Panc1 (cell line): Measurements from ENCODE around the gene TNFRSF18. TPM values are rescaled to one million over a fixed set of nuclear protein-coding genes. Genes with fewer than 3 reads are reported as not detected.
A peak's percentile ranks its signal among the peaks of the same experiment; 100 is the strongest.

Source experiments
- ATAC-seq: fragments of 200-7000 bp; cut with Tn5 transposase; 2 replicates; pipeline ENCODE4 v1.9.1; 2020; ENCODE audit warnings: mild to moderate bottlenecking, moderate library complexity
- BruUV-seq: library from RNA; stranded (reverse); fragments of 400-500 nt; replicated peaks from 2 replicates; lab custom pipeline; 2021; lab: Mats Ljungman, UMichigan
- CTCF ChIA-PET: fragments of 300-600 bp; sonication (Branson Sonifier 250); formaldehyde crosslinking; loops from one replicate; lab custom pipeline; 2022; ENCODE audit warnings: antibody characterized with exemption; lab: Charles Lee
- POLR2A ChIA-PET: fragments of 300-600 bp; sonication (Branson Sonifier 250); formaldehyde crosslinking; loops from one replicate; lab custom pipeline; 2022; ENCODE audit warnings: antibody characterized with exemption; lab: Charles Lee
- DNase-seq: peaks from one replicate; pipeline ENCODE4 v3.0.0-alpha.2; 2010; ENCODE audit warnings: low read depth, low spot score
- H3K27ac ChIP-seq: 2 replicates; pipeline ENCODE4 v1.5.1; 2011; ENCODE audit warnings: mild to moderate bottlenecking, low read length, inconsistent platforms
- H3K27me3 ChIP-seq: fragments of 200-500 bp; sonication (Bioruptor generic); 2 replicates; pipeline ENCODE4 v1.6.0; 2014; ENCODE audit warnings: low read length, inconsistent platforms; ENCODE audit not compliant: control insufficient read depth, insufficient read depth
- H3K36me3 ChIP-seq: fragments of 200-500 bp; sonication (Bioruptor generic); 2 replicates; pipeline ENCODE4 v1.5.1; 2014; ENCODE audit warnings: inconsistent platforms, mild to moderate bottlenecking, low read length, moderate library complexity; ENCODE audit not compliant: control insufficient read depth, insufficient read depth
- H3K4me1 ChIP-seq: 2 replicates; pipeline ENCODE4 v1.5.1; 2011; ENCODE audit warnings: inconsistent platforms, mild to moderate bottlenecking, low read length, moderate library complexity; ENCODE audit not compliant: control insufficient read depth, insufficient read depth
- H3K4me3 ChIP-seq, 2 experiments: 2 replicates each; pipeline ENCODE4 v1.5.1; 2011 to 2012; ENCODE audit warnings: low read depth in 2 of 2, low read length in 2 of 2, mild to moderate bottlenecking in 2 of 2, inconsistent platforms in 1 of 2, moderate library complexity in 1 of 2
- H3K9me3 ChIP-seq: fragments of 200-500 bp; sonication (Bioruptor generic); 2 replicates; pipeline ENCODE4 v1.5.1; 2014; ENCODE audit warnings: low read depth, mild to moderate bottlenecking, inconsistent platforms, low read length, moderate library complexity; ENCODE audit not compliant: control insufficient read depth, insufficient read depth
- POLR2AphosphoS5 ChIP-seq: IDR thresholded peaks from 2 replicates; pipeline ENCODE4 v1.6.1; 2012; ENCODE audit warnings: mild to moderate bottlenecking, low read depth, low read length, moderate library complexity
- REST ChIP-seq, 2 experiments: IDR thresholded peaks; 2 replicates each; pipeline ENCODE4 v1.6.1; 2011 to 2012; ENCODE audit warnings: low read depth in 2 of 2, control low read depth in 1 of 2, low read length in 1 of 2, mild to moderate bottlenecking in 1 of 2, moderate library complexity in 1 of 2; ENCODE audit not compliant: insufficient read depth in 1 of 2
- SIN3A ChIP-seq: IDR thresholded peaks from 2 replicates; pipeline ENCODE4 v1.6.1; 2012; ENCODE audit warnings: low read depth, mild to moderate bottlenecking, low read length, moderate library complexity, borderline replicate concordance; ENCODE audit not compliant: insufficient read depth
- TCF7L2 ChIP-seq: IDR thresholded peaks from 2 replicates; pipeline ENCODE4 v1.6.1; 2011; ENCODE audit warnings: mild to moderate bottlenecking, low read depth, low read length, inconsistent platforms
- in situ Hi-C: cut with HindIII; loops from 2 replicates; pipeline ENCODE4 v1.10.0; 2016; ENCODE audit warnings: low sequenced_read_pairs, low pct_unique_long_range_greater_than_20kb
- intact Hi-C: fragments of 100-400 bp; cut with micrococcal nuclease; formaldehyde crosslinking; loops from one replicate; pipeline ENCODE4 v1.10.0; 2022; ENCODE audit not compliant: unreplicated experiment
- total RNA-seq: library from RNA; stranded (reverse); gene quantifications from one replicate; pipeline ENCODE4 v1.2.1, GENCODE V29; 2021; ENCODE audit not compliant: unreplicated experiment
- TF ChIP-seq, protein P1 (sequence below): fragments of 450-650 bp; IDR thresholded peaks from 2 replicates; pipeline ENCODE4 v1.5.1; 2017; ENCODE audit warnings: mild to moderate bottlenecking

Gene TNFRSF18
- total RNA-seq, 1 experiment from 2014 or later, result 4.3 TPM

GRCh38 chr1:1245178-1245816, 38.9 kb upstream of the TNFRSF18 start:
- CTCF ChIA-PET, result no interaction called here
- peaks cover 46% of the 10 kb centered on the region for H3K4me1 ChIP-seq
- in situ Hi-C loops, result no loop called here
- H3K27me3 ChIP-seq, result no peaks in the 10 kb centered on the region
- H3K4me3 ChIP-seq, result no peak overlapping the region
- no peaks in the 10 kb centered on the region for H3K9me3 ChIP-seq
- intact Hi-C loops, result no loop called here
- no peak; the same call in 1 of the 2 replicates for ATAC-seq
- TF ChIP-seq REST (IDR thresholded peaks at IDR 0.05; ENCODE audit: insufficient read depth in 1 of 2, low read depth in 2 of 2, low read length in 1 of 2) (no peak), POLR2AphosphoS5 (no peak), SIN3A (no peak), TCF7L2 (no peak)
- TF ChIP-seq, protein P1, sequence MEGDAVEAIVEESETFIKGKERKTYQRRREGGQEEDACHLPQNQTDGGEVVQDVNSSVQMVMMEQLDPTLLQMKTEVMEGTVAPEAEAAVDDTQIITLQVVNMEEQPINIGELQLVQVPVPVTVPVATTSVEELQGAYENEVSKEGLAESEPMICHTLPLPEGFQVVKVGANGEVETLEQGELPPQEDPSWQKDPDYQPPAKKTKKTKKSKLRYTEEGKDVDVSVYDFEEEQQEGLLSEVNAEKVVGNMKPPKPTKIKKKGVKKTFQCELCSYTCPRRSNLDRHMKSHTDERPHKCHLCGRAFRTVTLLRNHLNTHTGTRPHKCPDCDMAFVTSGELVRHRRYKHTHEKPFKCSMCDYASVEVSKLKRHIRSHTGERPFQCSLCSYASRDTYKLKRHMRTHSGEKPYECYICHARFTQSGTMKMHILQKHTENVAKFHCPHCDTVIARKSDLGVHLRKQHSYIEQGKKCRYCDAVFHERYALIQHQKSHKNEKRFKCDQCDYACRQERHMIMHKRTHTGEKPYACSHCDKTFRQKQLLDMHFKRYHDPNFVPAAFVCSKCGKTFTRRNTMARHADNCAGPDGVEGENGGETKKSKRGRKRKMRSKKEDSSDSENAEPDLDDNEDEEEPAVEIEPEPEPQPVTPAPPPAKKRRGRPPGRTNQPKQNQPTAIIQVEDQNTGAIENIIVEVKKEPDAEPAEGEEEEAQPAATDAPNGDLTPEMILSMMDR, result no peak
- POLR2A ChIA-PET, result no interaction called here
- no peaks in the 10 kb centered on the region for H3K36me3 ChIP-seq
- BruUV-seq, result no TSS peak
- peak overlapping the region; percentile 79 for H3K27ac ChIP-seq
- DNase-seq, result no peak

- H3K4me3 ChIP-seq, result peak overlapping the region in 1 of 2 experiments; percentile 8; a peak in 1 of 4 replicates
- DNase-seq (no peak), ATAC-seq (peak; percentile 54)
- POLR2A ChIA-PET, result no interaction called here
- BruUV-seq, result no TSS peak
- TF ChIP-seq TCF7L2 (no peak), POLR2AphosphoS5 (peak; percentile 25; the same call in 1 of the 2 replicates), REST (IDR thresholded peaks at IDR 0.05; ENCODE audit: insufficient read depth in 1 of 2, low read depth in 2 of 2, low read length in 1 of 2) (no peak), SIN3A (no peak)
- TF ChIP-seq, protein P1, result peak; percentile 46; the same call in 1 of the 2 replicates
- no peaks in the 10 kb centered on the region for H3K36me3 ChIP-seq
- CTCF ChIA-PET, result no interaction called here
- peak overlapping the region; percentile 84 for H3K27ac ChIP-seq
- H3K27me3 ChIP-seq, result no peaks in the 10 kb centered on the region
- intact Hi-C loops (no loop called here), in situ Hi-C loops (no loop called here)
- no peaks in the 10 kb centered on the region for H3K9me3 ChIP-seq
- H3K4me1 ChIP-seq, result peaks cover 56% of the 10 kb centered on the region
These were observed 37.9 kb upstream of the TNFRSF18 start for GRCh38 chr1:1244192-1244811.
